Panc1 (cell line): Measurements from ENCODE around the gene SRF.

Source experiments
- POLR2AphosphoS5 ChIP-seq: IDR thresholded peaks from 2 replicates; pipeline ENCODE4 v1.6.1; 2012; ENCODE audit warnings: mild to moderate bottlenecking, low read depth, low read length, moderate library complexity
- SIN3A ChIP-seq: IDR thresholded peaks from 2 replicates; pipeline ENCODE4 v1.6.1; 2012; ENCODE audit warnings: low read depth, mild to moderate bottlenecking, low read length, moderate library complexity, borderline replicate concordance; ENCODE audit not compliant: insufficient read depth
- TCF7L2 ChIP-seq: IDR thresholded peaks from 2 replicates; pipeline ENCODE4 v1.6.1; 2011; ENCODE audit warnings: mild to moderate bottlenecking, low read depth, low read length, inconsistent platforms
- TF ChIP-seq, protein P1 (sequence below): fragments of 450-650 bp; IDR thresholded peaks from 2 replicates; pipeline ENCODE4 v1.5.1; 2017; ENCODE audit warnings: mild to moderate bottlenecking
- TF ChIP-seq, protein P2 (sequence below), 2 experiments: IDR thresholded peaks; 2 replicates each; pipeline ENCODE4 v1.6.1; 2011 to 2012; ENCODE audit warnings: low read depth in 2 of 2, control low read depth in 1 of 2, low read length in 1 of 2, mild to moderate bottlenecking in 1 of 2, moderate library complexity in 1 of 2; ENCODE audit not compliant: insufficient read depth in 1 of 2

DNA sequence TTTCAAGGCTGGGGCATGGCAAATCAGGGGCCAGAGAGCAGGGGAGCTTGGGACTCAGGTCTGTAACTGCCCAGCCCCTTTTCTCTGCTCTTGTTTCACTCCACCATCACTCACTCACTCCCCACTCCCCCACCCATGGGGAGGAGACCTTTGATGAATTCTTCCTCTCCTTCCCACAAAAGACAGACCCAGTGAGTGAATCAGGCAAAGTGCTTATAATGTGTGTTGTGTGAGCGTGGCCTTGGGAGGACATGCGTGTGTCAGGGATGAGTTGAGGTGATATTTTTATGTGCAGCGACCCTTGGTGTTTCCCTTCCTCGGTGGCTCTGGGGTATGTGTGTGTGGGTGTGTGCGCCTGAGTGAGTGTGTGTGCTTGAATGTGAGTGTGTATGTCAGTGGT lies 9.9 kb downstream of the SRF start:
- TF ChIP-seq, protein P1, sequence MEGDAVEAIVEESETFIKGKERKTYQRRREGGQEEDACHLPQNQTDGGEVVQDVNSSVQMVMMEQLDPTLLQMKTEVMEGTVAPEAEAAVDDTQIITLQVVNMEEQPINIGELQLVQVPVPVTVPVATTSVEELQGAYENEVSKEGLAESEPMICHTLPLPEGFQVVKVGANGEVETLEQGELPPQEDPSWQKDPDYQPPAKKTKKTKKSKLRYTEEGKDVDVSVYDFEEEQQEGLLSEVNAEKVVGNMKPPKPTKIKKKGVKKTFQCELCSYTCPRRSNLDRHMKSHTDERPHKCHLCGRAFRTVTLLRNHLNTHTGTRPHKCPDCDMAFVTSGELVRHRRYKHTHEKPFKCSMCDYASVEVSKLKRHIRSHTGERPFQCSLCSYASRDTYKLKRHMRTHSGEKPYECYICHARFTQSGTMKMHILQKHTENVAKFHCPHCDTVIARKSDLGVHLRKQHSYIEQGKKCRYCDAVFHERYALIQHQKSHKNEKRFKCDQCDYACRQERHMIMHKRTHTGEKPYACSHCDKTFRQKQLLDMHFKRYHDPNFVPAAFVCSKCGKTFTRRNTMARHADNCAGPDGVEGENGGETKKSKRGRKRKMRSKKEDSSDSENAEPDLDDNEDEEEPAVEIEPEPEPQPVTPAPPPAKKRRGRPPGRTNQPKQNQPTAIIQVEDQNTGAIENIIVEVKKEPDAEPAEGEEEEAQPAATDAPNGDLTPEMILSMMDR, result no peak
- TF ChIP-seq, protein P2, sequence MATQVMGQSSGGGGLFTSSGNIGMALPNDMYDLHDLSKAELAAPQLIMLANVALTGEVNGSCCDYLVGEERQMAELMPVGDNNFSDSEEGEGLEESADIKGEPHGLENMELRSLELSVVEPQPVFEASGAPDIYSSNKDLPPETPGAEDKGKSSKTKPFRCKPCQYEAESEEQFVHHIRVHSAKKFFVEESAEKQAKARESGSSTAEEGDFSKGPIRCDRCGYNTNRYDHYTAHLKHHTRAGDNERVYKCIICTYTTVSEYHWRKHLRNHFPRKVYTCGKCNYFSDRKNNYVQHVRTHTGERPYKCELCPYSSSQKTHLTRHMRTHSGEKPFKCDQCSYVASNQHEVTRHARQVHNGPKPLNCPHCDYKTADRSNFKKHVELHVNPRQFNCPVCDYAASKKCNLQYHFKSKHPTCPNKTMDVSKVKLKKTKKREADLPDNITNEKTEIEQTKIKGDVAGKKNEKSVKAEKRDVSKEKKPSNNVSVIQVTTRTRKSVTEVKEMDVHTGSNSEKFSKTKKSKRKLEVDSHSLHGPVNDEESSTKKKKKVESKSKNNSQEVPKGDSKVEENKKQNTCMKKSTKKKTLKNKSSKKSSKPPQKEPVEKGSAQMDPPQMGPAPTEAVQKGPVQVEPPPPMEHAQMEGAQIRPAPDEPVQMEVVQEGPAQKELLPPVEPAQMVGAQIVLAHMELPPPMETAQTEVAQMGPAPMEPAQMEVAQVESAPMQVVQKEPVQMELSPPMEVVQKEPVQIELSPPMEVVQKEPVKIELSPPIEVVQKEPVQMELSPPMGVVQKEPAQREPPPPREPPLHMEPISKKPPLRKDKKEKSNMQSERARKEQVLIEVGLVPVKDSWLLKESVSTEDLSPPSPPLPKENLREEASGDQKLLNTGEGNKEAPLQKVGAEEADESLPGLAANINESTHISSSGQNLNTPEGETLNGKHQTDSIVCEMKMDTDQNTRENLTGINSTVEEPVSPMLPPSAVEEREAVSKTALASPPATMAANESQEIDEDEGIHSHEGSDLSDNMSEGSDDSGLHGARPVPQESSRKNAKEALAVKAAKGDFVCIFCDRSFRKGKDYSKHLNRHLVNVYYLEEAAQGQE (IDR thresholded peaks at IDR 0.05; ENCODE audit: insufficient read depth in 1 of 2, low read depth in 2 of 2, low read length in 1 of 2), result no peak
- no peak for TF ChIP-seq POLR2AphosphoS5
- TF ChIP-seq TCF7L2, result no peak
- no peak for TF ChIP-seq SIN3A
